GM18511 (cell line): ENCODE results near the gene FAM177B.
A peak's percentile ranks its signal among the peaks of the same experiment; 100 is the strongest.
"Not testable (repeated sequence)": the region's sequence is repeated elsewhere in the genome, so short reads cannot be mapped to it uniquely, and the experiment has no call there.

ENCODE experiments used
- ATAC-seq: cut with Tn5 transposase; IDR thresholded peaks from one replicate; pipeline ENCODE4 v1.9.1; 2021; ENCODE audit warnings: mild to moderate bottlenecking, moderate library complexity; ENCODE audit not compliant: unreplicated experiment

FAM177B gene

DNA sequence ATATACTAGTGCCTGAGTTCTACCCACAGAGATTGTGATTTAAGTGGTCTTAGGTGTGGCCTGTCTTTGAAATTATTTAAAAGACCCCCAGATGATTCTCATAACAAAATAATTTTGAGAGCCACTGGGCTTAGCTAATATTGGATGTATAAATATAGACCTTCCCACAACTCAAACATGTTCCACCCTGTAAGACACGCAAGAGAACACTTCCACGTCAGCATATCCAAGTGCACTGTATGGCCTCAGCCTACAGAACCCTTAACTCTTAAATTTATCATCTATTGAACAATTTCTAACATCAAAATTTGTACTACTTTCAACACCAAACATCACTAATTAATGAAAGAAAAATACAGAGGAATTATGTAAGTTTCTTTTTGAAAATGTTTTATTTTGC lies 2.5 kb downstream of the FAM177B start:
- no peak for ATAC-seq

GRCh38 chr1:222739929-222740328 lies 2.9 kb downstream of the FAM177B start:
- no peak for ATAC-seq

- not testable (repeated sequence) for ATAC-seq
Observed at GRCh38 chr1:222741630-222742457, 4.8 kb downstream of the FAM177B start.

- no peak for ATAC-seq
Observed at GRCh38 chr1:222749927-222750326, 12.9 kb downstream of the FAM177B start.

DNA sequence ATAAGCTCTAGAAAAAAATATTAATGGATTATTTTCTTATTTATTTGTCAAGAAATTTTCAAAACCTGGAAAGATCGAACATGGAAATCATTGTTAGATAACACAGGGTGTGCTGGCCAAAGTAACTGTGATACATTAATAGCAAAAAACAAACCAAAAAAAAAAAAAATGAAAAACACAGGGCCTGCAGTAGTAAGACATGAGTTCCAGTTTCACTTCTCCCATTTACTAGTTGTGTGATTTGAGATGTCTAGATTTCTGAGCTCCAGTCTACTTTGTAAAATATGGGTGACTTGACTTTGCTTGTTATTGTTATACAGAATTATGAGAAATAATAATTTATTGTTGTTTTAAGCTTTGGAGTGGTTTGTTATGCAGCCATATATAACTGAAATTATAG lies 13.6 kb downstream of the FAM177B start:
- peak; percentile 97 for ATAC-seq

DNA sequence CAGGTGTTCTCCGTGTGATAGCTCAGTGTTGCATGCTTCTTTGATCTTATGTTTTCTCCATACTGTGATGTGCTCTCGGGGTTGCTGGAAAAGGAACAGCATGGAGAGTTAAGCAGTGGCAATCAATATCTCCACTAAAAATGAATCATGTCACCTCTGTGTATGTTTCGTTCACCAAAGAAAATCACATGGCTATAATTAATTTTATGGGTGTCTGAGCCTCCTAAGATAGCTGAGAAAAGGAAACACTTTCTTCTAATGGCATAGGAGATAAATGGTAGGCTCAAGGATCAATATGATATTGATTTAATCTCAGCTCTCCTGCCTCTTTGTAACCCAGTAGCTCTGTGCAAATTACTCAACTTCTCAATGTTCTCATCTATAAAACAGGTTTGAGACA lies 14.3 kb downstream of the FAM177B start:
- ATAC-seq = no peak

- ATAC-seq = no peak
Observed at GRCh38 chr1:222754366-222755139, 17.6 kb downstream of the FAM177B start.

- ATAC-seq = no peak
Observed at GRCh38 chr1:222757646-222758268, 20.8 kb downstream of the FAM177B start.

- no peak for ATAC-seq
Observed at GRCh38 chr1:222759451-222760035, 22.5 kb downstream of the FAM177B start.

DNA sequence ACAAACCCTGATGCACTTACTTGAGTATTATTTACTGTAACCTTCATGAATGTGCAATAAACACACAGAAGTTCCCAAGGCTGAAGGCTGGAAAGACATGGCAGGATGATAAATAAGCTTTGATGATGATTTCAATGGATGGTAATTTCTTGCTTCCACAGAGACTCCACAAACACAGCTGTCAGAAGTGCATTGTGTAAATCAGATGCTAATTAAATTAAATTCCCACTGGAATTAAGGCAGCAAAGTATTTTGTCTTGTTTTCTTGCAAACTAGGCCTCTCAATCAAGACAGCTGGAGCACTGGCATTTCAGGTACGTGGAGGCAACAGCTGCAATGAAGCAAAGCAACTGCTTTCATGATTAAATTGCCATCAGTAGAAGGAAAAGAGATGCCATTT lies 24.1 kb downstream of the FAM177B start:
- ATAC-seq = no peak

DNA sequence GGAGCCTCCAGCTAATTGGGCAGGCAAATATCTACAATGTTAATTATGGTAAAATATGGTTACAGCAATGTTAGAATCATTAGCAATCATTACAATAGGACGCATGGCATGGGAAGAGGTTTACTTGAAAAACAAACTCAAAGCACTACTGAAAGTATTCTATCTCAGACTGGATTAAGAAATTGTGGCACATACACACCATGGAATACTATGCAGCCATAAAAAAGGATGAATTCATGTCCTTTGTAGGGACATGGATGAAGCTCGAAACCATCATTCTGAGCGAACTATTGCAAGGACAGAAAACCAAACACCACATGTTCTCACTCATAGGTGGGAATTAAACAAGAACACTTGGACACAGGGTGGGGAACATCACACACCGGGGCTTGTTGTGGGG lies 25.2 kb downstream of the FAM177B start:
- ATAC-seq = not testable (repeated sequence)

GRCh38 chr1:222767152-222767571 lies 30.2 kb downstream of the FAM177B start:
- no peak for ATAC-seq

DNA sequence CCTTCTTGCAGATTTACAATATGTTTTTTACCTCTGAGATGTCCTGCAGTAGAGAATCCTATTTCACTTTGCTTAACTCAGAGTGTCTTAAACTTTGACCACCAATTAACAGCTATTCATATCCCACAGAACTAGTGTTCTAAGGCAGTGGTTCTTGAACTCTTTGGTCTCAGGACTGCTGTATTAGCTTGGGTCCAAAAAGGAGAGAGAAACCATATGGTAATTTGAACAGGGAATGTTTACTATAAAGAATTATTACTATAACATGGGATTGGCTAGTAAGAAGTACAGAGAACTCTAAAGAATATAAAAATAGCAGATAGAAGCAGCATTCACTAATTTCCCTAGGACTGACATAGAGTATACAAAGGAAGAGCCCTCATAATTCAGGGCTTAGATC lies 31.6 kb downstream of the FAM177B start:
- no peak for ATAC-seq

GRCh38 chr1:222769181-222769580 lies 32.2 kb downstream of the FAM177B start:
- ATAC-seq = no peak

DNA sequence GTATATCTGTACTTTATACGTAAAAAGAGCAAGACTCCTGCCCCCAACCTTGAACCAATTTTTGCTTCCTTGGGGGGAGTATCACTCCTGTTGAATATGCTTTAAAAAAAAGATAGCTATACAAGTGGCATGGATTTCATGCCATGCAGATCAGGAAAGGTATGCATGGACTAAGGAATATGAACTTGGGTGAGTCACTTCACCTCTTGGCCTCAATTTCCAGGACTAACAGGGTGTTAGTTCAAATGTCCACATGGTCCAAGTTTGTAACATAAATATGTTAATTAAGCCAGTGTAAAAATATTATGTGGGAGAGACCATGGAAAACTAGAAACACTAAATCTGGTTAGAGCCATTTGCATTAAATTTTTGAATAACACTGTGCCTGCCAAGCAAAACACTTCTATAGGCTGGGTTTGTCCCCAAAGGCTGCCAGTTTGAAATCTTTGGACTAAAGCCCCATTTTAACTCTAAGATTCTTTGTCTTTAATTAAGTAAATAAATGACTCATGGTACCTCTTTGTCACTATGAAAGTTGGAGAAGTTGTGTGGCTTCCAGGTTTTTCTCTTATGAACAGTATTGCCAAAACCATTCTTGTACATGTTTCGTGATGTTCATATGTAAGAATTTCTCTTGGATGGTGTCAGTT lies 33.1 kb downstream of the FAM177B start:
- no peak for ATAC-seq

- peak; percentile 93 for ATAC-seq
Observed at GRCh38 chr1:222772996-222773379, 36.0 kb downstream of the FAM177B start.

DNA sequence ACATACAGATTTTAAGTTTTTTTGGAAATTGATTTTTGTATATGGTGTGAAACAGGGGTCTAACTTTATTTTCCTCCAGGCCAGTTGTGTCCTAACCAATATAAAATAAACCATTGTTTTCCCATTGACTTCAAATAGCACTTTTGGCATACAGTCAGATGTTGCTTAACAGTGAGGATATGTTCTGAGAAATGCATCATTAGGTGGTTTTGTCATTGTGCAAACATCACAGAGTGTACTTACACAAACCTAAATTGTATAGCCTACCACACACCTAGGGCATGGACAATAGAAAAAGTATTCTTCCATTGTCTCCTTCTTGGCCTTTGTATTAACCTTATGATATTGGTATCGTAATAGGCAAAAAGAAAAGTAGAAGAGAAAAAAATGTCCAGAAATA lies 40.5 kb downstream of the FAM177B start:
- ATAC-seq = no peak

GRCh38 chr1:222777977-222778376 lies 41.0 kb downstream of the FAM177B start:
- ATAC-seq = no peak

DNA sequence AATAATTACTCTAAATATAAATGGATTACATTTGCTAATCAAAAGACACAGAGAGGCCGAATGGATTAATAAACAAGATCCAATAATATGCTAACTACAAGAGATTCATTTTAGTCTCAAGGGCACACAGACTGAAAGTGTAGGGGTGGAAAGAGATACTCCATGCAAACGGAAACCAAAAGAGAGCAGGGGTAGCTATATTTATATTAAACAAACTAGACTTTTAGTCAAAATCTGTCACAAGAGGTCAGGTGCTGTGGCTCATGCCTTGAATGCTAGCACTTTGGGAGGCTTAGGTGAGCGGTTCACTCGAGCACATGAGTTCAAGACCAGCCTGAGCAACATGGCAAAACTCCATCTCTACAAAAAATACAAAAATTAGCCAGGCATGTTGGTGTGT lies 44.2 kb downstream of the FAM177B start:
- peak; percentile 64 for ATAC-seq

GRCh38 chr1:222783051-222783450 lies 46.0 kb downstream of the FAM177B start:
- ATAC-seq = no peak

DNA sequence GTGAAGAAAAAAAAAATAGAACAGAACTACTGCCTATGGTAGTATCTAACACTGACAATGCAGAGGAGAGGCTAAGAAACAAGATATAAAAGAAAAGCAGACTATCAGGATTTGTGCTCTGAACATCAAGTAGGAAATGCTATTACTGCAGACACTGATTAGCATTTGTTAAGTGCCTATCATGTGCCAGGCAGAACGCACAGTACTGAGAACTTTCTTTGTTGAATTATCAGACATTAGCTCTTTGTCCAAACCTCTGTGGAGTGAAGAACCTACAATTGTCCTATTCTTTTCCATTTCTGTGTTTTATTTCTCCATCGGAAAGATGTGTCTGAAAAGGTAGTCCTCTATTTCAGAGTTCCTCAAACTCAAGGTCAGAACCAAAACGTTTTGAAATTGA lies 47.4 kb downstream of the FAM177B start:
- no peak for ATAC-seq
